Muscle layer of duodenum (tissue), 2 donors: ENCODE measurements around the gene UBA6.
"Not testable (repeated sequence)": the region's sequence is repeated elsewhere in the genome, so short reads cannot be mapped to it uniquely, and the experiment has no call there.

Experiments
- H3K27ac ChIP-seq: one replicate; pipeline ENCODE4 v1.7.0; 2013; ENCODE audit warnings: mild to moderate bottlenecking, low read length
- H3K27me3 ChIP-seq: one replicate; pipeline ENCODE4 v1.7.0; 2013; ENCODE audit warnings: low read depth, mild to moderate bottlenecking, control low read depth, low read length
- H3K36me3 ChIP-seq, 2 donors: one replicate each; pipeline ENCODE4 v1.7.0; 2013; ENCODE audit warnings: low read length in 2 of 2, control low read depth in 1 of 2, mild to moderate bottlenecking in 1 of 2; ENCODE audit not compliant: insufficient read depth in 2 of 2, control insufficient read depth in 1 of 2
- H3K4me1 ChIP-seq, 2 donors: one replicate each; pipeline ENCODE4 v1.7.0; 2013; ENCODE audit warnings: low read length in 2 of 2, mild to moderate bottlenecking in 2 of 2, control low read depth in 1 of 2, moderate library complexity in 1 of 2; ENCODE audit not compliant: insufficient read depth in 2 of 2, control insufficient read depth in 1 of 2
- H3K4me3 ChIP-seq, 2 donors: one replicate each; pipeline ENCODE4 v1.7.0; 2013; ENCODE audit warnings: low read length in 2 of 2, low read depth in 1 of 2, mild to moderate bottlenecking in 1 of 2
- H3K9me3 ChIP-seq, 2 donors: one replicate each; pipeline ENCODE4 v1.7.0; 2013; ENCODE audit warnings: low read length in 2 of 2, control low read depth in 1 of 2, mild to moderate bottlenecking in 1 of 2; ENCODE audit not compliant: control insufficient read depth in 1 of 2
- donor health status: healthy.

UBA6 gene

GRCh38 chr4:67700738-67701516, at the start of gene UBA6:
Gene UBA6, minus strand, starts transcription at chr4:67701155. Its CDS starts 36 bp downstream, at chr4:67701119.
- H3K9me3 ChIP-seq, result no peaks in the 10 kb centered on the region
- peak within 1 kb of the TSS; percentile 92 to 98 for H3K4me3 ChIP-seq
- H3K27me3 ChIP-seq, result no peaks in the 10 kb centered on the region
- H3K27ac ChIP-seq, result peak within 1 kb of the TSS; percentile 95
- peaks cover 0 to under 1% of the 10 kb centered on the region in 2 donors for H3K36me3 ChIP-seq
- peaks cover 6 to 17% of the 10 kb centered on the region in 2 donors for H3K4me1 ChIP-seq

GRCh38 chr4:67750691-67751090, 49.7 kb upstream of the UBA6 start:
- no peaks in the 10 kb centered on the region for H3K4me1 ChIP-seq
- H3K36me3 ChIP-seq, result no peaks in the 10 kb centered on the region
- no peak overlapping the region for H3K4me3 ChIP-seq
- H3K27me3 ChIP-seq, result no peaks in the 10 kb centered on the region
- no peak overlapping the region for H3K27ac ChIP-seq
- no peaks in the 10 kb centered on the region for H3K9me3 ChIP-seq

GRCh38 chr4:67749286-67749685, 48.3 kb upstream of the UBA6 start:
- Histone ChIP-seq H3K4me3 (no peak overlapping the region), H3K4me1 (no peaks in the 10 kb centered on the region), H3K27ac (no peak overlapping the region), H3K9me3 (no peaks in the 10 kb centered on the region), H3K36me3 (no peaks in the 10 kb centered on the region), H3K27me3 (no peaks in the 10 kb centered on the region)

GRCh38 chr4:67746797-67747495, 46.0 kb upstream of the UBA6 start:
- Histone ChIP-seq H3K9me3 (no peaks in the 10 kb centered on the region), H3K4me3 (no peak overlapping the region), H3K36me3 (no peaks in the 10 kb centered on the region), H3K27ac (no peak overlapping the region), H3K4me1 (no peaks in the 10 kb centered on the region), H3K27me3 (no peaks in the 10 kb centered on the region)

- no peaks in the 10 kb centered on the region for H3K9me3 ChIP-seq
- H3K36me3 ChIP-seq, result no peaks in the 10 kb centered on the region
- H3K27me3 ChIP-seq, result no peaks in the 10 kb centered on the region
- H3K27ac ChIP-seq, result no peak overlapping the region
- no peaks in the 10 kb centered on the region for H3K4me1 ChIP-seq
- H3K4me3 ChIP-seq, result no peak overlapping the region
Observed at GRCh38 chr4:67744561-67745283, 43.8 kb upstream of the UBA6 start.

- Histone ChIP-seq H3K36me3 (no peaks in the 10 kb centered on the region), H3K4me3 (no peak overlapping the region), H3K27ac (no peak overlapping the region), H3K4me1 (no peaks in the 10 kb centered on the region), H3K27me3 (no peaks in the 10 kb centered on the region), H3K9me3 (no peaks in the 10 kb centered on the region)
Observed at GRCh38 chr4:67743194-67743593, 42.2 kb upstream of the UBA6 start.

- no peak overlapping the region for H3K27ac ChIP-seq
- H3K36me3 ChIP-seq, result no peaks in the 10 kb centered on the region
- H3K9me3 ChIP-seq, result no peaks in the 10 kb centered on the region
- H3K27me3 ChIP-seq, result no peaks in the 10 kb centered on the region
- no peak overlapping the region for H3K4me3 ChIP-seq
- H3K4me1 ChIP-seq, result no peaks in the 10 kb centered on the region
Observed at GRCh38 chr4:67736262-67736661, 35.3 kb upstream of the UBA6 start.

GRCh38 chr4:67735325-67735724, 34.4 kb upstream of the UBA6 start:
- Histone ChIP-seq H3K9me3 (no peaks in the 10 kb centered on the region), H3K27ac (no peak overlapping the region), H3K36me3 (no peaks in the 10 kb centered on the region)

GRCh38 chr4:67730511-67730910, 29.6 kb upstream of the UBA6 start:
- H3K27me3 ChIP-seq, H3K4me3 ChIP-seq, H3K27ac ChIP-seq, H3K36me3 ChIP-seq, H3K9me3 ChIP-seq, H3K4me1 ChIP-seq: not testable (repeated sequence)

More at GRCh38 chr4:67735325-67735724, 34.4 kb upstream of the UBA6 start:
- H3K27me3 ChIP-seq, result no peaks in the 10 kb centered on the region
- no peaks in the 10 kb centered on the region for H3K4me1 ChIP-seq
- no peak overlapping the region for H3K4me3 ChIP-seq

- no peak overlapping the region for H3K4me3 ChIP-seq
- peaks cover 0 to 4% of the 10 kb centered on the region in 2 donors for H3K36me3 ChIP-seq
- H3K4me1 ChIP-seq, result no peaks in the 10 kb centered on the region
- no peaks in the 10 kb centered on the region for H3K27me3 ChIP-seq
- H3K27ac ChIP-seq, result no peak overlapping the region
- H3K9me3 ChIP-seq, result peaks cover 0 to 5% of the 10 kb centered on the region in 2 donors
Observed at GRCh38 chr4:67727124-67727850, 26.3 kb upstream of the UBA6 start.

GRCh38 chr4:67725981-67726380, 25.0 kb upstream of the UBA6 start:
- Histone ChIP-seq H3K27me3 (no peaks in the 10 kb centered on the region), H3K27ac (no peak overlapping the region), H3K4me3 (no peak overlapping the region), H3K9me3 (peaks cover 0 to 5% of the 10 kb centered on the region in 2 donors), H3K36me3 (peaks cover 0 to 9% of the 10 kb centered on the region in 2 donors), H3K4me1 (no peaks in the 10 kb centered on the region)
